Mucosa of gallbladder (tissue), 1 donor: ENCODE results near the gene PSMA6. TPM values are rescaled to one million over a fixed set of nuclear protein-coding genes. Genes with fewer than 3 reads are reported as not detected.

Experiments
- DNase-seq: peaks from one replicate; pipeline ENCODE4 v3.0.0-alpha.2; 2020; ENCODE audit warnings: low spot score
- total RNA-seq: library from RNA; stranded (reverse); gene quantifications from one replicate; pipeline ENCODE4 v1.2.1, GENCODE V29; 2021
- donor health status: DM: no; HTN: no; CAD: no.

The PSMA6 gene
- total RNA-seq, 1 donor from 2014 or later = 93.8 TPM

DNA sequence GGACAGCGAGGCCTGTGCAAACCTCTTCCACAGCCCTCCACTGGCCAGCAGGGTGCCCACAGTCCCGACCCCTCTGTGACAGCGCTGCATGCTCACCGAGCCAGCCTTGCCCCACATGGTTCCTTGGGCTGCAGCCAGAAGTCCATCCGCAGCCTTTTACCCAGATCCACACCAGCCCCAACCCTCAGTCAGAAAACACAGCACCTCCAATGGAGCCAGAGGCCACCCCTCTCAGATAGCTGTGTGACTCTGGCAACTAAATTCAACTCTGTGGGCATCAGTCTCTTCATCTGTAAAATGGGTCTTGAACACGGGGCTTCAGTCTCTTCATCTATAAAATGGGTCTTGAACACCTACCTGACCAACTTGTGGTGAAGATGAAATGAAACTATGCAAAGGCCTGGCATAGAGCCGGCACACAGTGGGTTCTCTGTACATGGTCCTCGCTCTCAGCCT is 74.4 kb downstream of the PSMA6 start:
- no peak for DNase-seq

GRCh38 chr14:35367056-35367372 is 74.8 kb downstream of the PSMA6 start:
- no peak for DNase-seq

Other genes with a start within 250 kb of the PSMA6 start
- gene FAM177A1, start 246.1 kb upstream of the PSMA6 start, total RNA-seq = 62.7 TPM
- 27.3 TPM for gene PPP2R3C, start 170.4 kb upstream of the PSMA6 start, total RNA-seq
- gene PRORP, start 169.8 kb upstream of the PSMA6 start, total RNA-seq = 18.1 TPM
- gene NFKBIA, start 112.4 kb downstream of the PSMA6 start, total RNA-seq = 74.8 TPM
- gene INSM2, start 241.8 kb downstream of the PSMA6 start, total RNA-seq = not detected